ENCODE measurements around the gene LYRM4. TPM values are rescaled to one million over a fixed set of nuclear protein-coding genes. Genes with fewer than 3 reads are reported as not detected.

Gene LYRM4
- total RNA-seq, 6 experiments from 2014 or later: 26.8 to 36.3 (median 30.2) TPM

GRCh38 chr6:5125152-5126006, 135.4 kb downstream of the LYRM4 start:
- no peak overlapping the region; the same call in 1 of the 2 replicates for H3K27ac Mint-ChIP-seq

GRCh38 chr6:5124526-5124925, 136.2 kb downstream of the LYRM4 start:
- no peak for TF ChIP-seq CTCF (IDR thresholded peaks at IDR 0.05)
- peaks cover 26% of the 10 kb centered on the region for H3K4me1 Mint-ChIP-seq (ENCODE audit: low read depth)
- H3K9me3 Mint-ChIP-seq: peaks cover 3% of the 10 kb centered on the region; the same call in 1 of the 2 replicates
- H3K27ac Mint-ChIP-seq: no peak overlapping the region
- H3K4me3 Mint-ChIP-seq: no peak overlapping the region
- DNase-seq: no peak
- H3K27me3 Mint-ChIP-seq (ENCODE audit: insufficient read depth): 0 out of 2 replicates have a peak, but pooled peaks cover 3% of the 10 kb centered on the region
- H3K36me3 Mint-ChIP-seq (ENCODE audit: low read depth): peaks cover 4% of the 10 kb centered on the region; the same call in 1 of the 2 replicates

More at GRCh38 chr6:5125152-5126006, 135.4 kb downstream of the LYRM4 start:
- Mint-ChIP-seq H3K4me3 (no peak overlapping the region), H3K27me3 (ENCODE audit: insufficient read depth) (0 out of 2 replicates have a peak, but pooled peaks cover 3% of the 10 kb centered on the region), H3K4me1 (ENCODE audit: low read depth) (peaks cover 26% of the 10 kb centered on the region), H3K9me3 (peaks cover under 1% of the 10 kb centered on the region; the same call in 1 of the 2 replicates), H3K36me3 (ENCODE audit: low read depth) (0 out of 2 replicates have a peak, but pooled peaks cover under 1% of the 10 kb centered on the region)
- no peak for TF ChIP-seq CTCF (IDR thresholded peaks at IDR 0.05)
- DNase-seq: peak; percentile 29

GRCh38 chr6:5123296-5124143, 137.2 kb downstream of the LYRM4 start:
- Mint-ChIP-seq H3K27ac (no peak overlapping the region), H3K36me3 (ENCODE audit: low read depth) (peaks cover 4% of the 10 kb centered on the region; the same call in 1 of the 2 replicates), H3K27me3 (ENCODE audit: insufficient read depth) (0 out of 2 replicates have a peak, but pooled peaks cover 3% of the 10 kb centered on the region), H3K9me3 (peaks cover 3% of the 10 kb centered on the region; the same call in 1 of the 2 replicates), H3K4me3 (no peak overlapping the region), H3K4me1 (ENCODE audit: low read depth) (peaks cover 26% of the 10 kb centered on the region)
- no peak for DNase-seq
- TF ChIP-seq CTCF (IDR thresholded peaks at IDR 0.05): no peak

GRCh38 chr6:5122504-5123112, 138.1 kb downstream of the LYRM4 start:
- Mint-ChIP-seq H3K9me3 (peaks cover 3% of the 10 kb centered on the region; the same call in 1 of the 2 replicates), H3K27me3 (ENCODE audit: insufficient read depth) (0 out of 2 replicates have a peak, but pooled peaks cover 3% of the 10 kb centered on the region), H3K4me1 (ENCODE audit: low read depth) (peaks cover 26% of the 10 kb centered on the region), H3K36me3 (ENCODE audit: low read depth) (peaks cover 4% of the 10 kb centered on the region; the same call in 1 of the 2 replicates), H3K4me3 (no peak overlapping the region), H3K27ac (no peak overlapping the region)
- no peak for TF ChIP-seq CTCF (IDR thresholded peaks at IDR 0.05)
- DNase-seq: no peak

- TF ChIP-seq CTCF (IDR thresholded peaks at IDR 0.05): no peak
- Mint-ChIP-seq H3K4me3 (no peak overlapping the region), H3K9me3 (peaks cover 3% of the 10 kb centered on the region; the same call in 1 of the 2 replicates), H3K27ac (no peak overlapping the region), H3K36me3 (ENCODE audit: low read depth) (peaks cover 4% of the 10 kb centered on the region; the same call in 1 of the 2 replicates), H3K27me3 (ENCODE audit: insufficient read depth) (0 out of 2 replicates have a peak, but pooled peaks cover 3% of the 10 kb centered on the region), H3K4me1 (ENCODE audit: low read depth) (peaks cover 26% of the 10 kb centered on the region)
- DNase-seq: no peak
These were observed 138.8 kb downstream of the LYRM4 start for GRCh38 chr6:5121956-5122355.
